AG04450 (cell line): ENCODE data around the gene ONECUT3. TPM values are rescaled to one million over a fixed set of nuclear protein-coding genes. Genes with fewer than 3 reads are reported as not detected.
"Not testable (repeated sequence)": the region's sequence is repeated elsewhere in the genome, so short reads cannot be mapped to it uniquely, and the experiment has no call there.

Source experiments
- CTCF ChIA-PET: fragments of 300-600, 350-600 bp; formaldehyde crosslinking; extraction: SDS; loops from one replicate; lab custom pipeline; 2022; ENCODE audit warnings: antibody characterized with exemption, inconsistent platforms; lab: Charles Lee
- POLR2A ChIA-PET: fragments of 350-600 bp; formaldehyde crosslinking; extraction: SDS; loops from one replicate; lab custom pipeline; 2021; ENCODE audit warnings: antibody characterized with exemption, inconsistent platforms; lab: Yijun Ruan, JAX
- DNase-seq: peaks from one replicate; pipeline ENCODE4 v3.0.0-alpha.2; 2011; ENCODE audit warnings: low read depth, low spot score
- H3K27ac ChIP-seq: one replicate; pipeline ENCODE4 v1.5.1; 2012; ENCODE audit warnings: low read depth, low read length, control low read depth
- H3K27me3 ChIP-seq: one replicate; pipeline ENCODE4 v1.6.0; 2012; ENCODE audit warnings: low read length; ENCODE audit not compliant: control insufficient read depth, insufficient read depth
- H3K4me3 ChIP-seq: 2 replicates; pipeline ENCODE4 v1.5.1; 2011; ENCODE audit warnings: mild to moderate bottlenecking, low read depth, low read length, control low read depth
- H3K9me3 ChIP-seq: 2 replicates; pipeline ENCODE4 v1.5.1; 2012; ENCODE audit warnings: low read length; ENCODE audit not compliant: control insufficient read depth, insufficient read depth
- polyA minus RNA-seq: library from RNA; depleted of rRNA, polyadenylated mRNA; stranded (reverse); fragments of >200 nt; gene quantifications from 2 replicates; pipeline ENCODE4 v1.2.3, GENCODE V29; 2011; rRNA and poly(A)+ RNA removed
- polyA plus RNA-seq: library from polyadenylated mRNA; depleted of rRNA; stranded (reverse); fragments of >200 nt; gene quantifications from 2 replicates; pipeline ENCODE4 v1.2.3, GENCODE V29; 2011; rRNA removed
- TF ChIP-seq, protein P1 (sequence below): IDR thresholded peaks from 2 replicates; pipeline ENCODE4 v1.5.1; 2011; ENCODE audit warnings: low read depth, low read length, control low read depth, inconsistent platforms

The ONECUT3 gene
- polyA plus RNA-seq, result not detected in 2 replicates
- polyA minus RNA-seq, result not detected in 2 replicates

DNA sequence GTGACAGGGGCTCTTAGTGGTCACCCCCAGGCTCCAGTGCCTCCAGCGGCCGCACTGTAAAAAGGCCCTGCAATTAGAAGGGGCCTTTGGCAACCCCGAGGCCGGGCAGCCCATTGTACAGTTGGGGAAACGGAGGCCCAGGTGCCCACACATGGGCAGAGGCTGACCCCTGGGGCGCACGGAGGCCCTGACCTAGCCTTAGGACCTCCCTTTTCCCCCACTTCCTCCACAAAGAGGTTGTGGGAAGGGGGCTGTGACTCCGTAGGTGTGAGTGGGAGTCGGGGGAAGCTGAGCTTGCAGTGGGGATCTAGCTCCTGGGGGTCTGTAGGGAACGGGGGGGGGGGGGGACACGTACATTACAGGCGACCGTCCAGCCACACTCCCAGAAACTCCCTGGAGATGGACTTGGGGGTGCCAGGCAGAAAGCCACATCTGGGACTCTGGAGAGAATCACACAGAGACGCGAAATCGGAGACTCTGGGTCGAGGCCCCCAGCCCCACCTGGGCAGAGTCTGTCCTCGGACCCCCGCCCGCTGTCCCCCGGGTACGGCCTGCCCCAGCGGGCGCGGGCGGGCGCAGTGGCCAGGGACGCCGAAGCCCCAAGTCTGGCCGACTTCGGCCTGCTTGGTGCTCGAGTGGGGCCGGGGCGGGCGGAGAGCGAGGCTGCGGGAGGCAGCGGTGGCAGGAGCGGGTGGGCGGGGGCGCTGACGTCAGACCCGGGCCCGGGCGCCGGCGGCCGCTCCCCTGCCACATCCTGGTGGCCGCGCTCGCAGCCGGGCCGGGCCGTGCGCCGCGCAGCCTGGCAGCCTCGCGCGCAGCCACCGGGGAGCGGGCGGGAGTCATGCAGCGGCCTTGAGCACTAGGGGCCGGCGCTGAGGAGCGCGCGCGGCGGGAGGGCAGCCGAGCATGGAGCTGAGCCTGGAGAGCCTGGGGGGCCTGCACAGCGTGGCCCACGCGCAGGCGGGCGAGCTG is at the start of gene ONECUT3:
ONECUT3 (plus strand) TSS at position 750 of the 972 bp plus-strand sequence; CDS start at position 907, 157 bp downstream.
- no peak for DNase-seq
- ChIA-PET POLR2A (no interaction called here), CTCF (no interaction called here)
- no peaks in the 10 kb centered on the region; the same call in 1 of the 2 replicates for H3K9me3 ChIP-seq
- H3K27me3 ChIP-seq, result peaks cover 78% of the 10 kb centered on the region
- H3K27ac ChIP-seq, result no peak within 1 kb of the TSS
- H3K4me3 ChIP-seq, result no peak within 1 kb of the TSS
- TF ChIP-seq, protein P1, sequence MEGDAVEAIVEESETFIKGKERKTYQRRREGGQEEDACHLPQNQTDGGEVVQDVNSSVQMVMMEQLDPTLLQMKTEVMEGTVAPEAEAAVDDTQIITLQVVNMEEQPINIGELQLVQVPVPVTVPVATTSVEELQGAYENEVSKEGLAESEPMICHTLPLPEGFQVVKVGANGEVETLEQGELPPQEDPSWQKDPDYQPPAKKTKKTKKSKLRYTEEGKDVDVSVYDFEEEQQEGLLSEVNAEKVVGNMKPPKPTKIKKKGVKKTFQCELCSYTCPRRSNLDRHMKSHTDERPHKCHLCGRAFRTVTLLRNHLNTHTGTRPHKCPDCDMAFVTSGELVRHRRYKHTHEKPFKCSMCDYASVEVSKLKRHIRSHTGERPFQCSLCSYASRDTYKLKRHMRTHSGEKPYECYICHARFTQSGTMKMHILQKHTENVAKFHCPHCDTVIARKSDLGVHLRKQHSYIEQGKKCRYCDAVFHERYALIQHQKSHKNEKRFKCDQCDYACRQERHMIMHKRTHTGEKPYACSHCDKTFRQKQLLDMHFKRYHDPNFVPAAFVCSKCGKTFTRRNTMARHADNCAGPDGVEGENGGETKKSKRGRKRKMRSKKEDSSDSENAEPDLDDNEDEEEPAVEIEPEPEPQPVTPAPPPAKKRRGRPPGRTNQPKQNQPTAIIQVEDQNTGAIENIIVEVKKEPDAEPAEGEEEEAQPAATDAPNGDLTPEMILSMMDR, result no peak

- H3K27ac ChIP-seq, result no peak overlapping the region
- DNase-seq, result no peak
- TF ChIP-seq, protein P1, result no peak
- H3K27me3 ChIP-seq, result peaks cover 18% of the 10 kb centered on the region
- no peaks in the 10 kb centered on the region; the same call in 1 of the 2 replicates for H3K9me3 ChIP-seq
- ChIA-PET POLR2A (no interaction called here), CTCF (no interaction called here)
- H3K4me3 ChIP-seq, result no peak overlapping the region
These were observed 49.0 kb upstream of the ONECUT3 start for GRCh38 chr19:1704339-1704738.

DNA sequence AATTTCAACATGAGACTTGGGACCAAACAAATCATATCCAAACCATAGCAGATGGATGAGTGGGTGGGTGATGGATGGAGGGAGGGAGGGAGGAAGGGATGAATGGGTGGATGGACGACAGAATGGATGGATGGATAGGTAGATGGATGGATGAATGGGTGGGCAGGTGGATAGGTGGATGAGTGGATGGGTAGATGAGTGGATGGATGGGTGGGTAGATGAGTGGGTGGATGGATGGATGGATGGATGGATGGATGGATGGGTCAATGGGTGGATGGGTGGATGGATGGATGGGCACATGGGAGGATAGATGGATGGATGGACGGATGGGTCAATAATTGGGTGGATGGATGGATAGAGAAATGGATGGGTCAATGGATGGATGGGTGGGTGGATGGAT is 47.9 kb upstream of the ONECUT3 start:
- no peak for DNase-seq
- Histone ChIP-seq H3K27me3 (peaks cover 13% of the 10 kb centered on the region), H3K4me3 (no peak overlapping the region), H3K9me3 (no peaks in the 10 kb centered on the region; the same call in 1 of the 2 replicates), H3K27ac (no peak overlapping the region)
- ChIA-PET POLR2A (no interaction called here), CTCF (no interaction called here)
- TF ChIP-seq, protein P1, result no peak

DNA sequence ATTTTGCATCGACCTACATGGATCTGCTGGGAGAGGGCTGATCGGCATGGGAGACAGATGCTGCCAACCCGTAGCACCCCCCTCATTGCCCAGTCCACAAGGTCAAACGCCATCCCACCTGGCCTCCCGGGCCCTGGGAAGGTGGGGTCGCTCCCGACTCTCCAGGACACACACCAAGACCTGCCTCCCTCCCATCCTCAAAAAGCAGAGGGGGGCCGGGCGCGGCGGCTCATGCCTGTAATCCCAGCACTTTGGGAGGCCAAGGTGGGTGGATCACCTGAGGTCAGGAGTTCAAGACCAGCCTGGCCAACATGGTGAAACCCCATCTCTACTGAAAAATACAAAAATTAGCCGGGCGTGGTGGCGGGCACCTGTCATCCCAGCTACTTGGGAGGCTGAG is 46.7 kb upstream of the ONECUT3 start:
- H3K9me3 ChIP-seq, H3K27me3 ChIP-seq, DNase-seq, H3K27ac ChIP-seq, CTCF ChIA-PET, POLR2A ChIA-PET, H3K4me3 ChIP-seq: not testable (repeated sequence)

GRCh38 chr19:1707240-1707639 is 46.1 kb upstream of the ONECUT3 start:
- no peak for DNase-seq
- TF ChIP-seq, protein P1, result no peak
- H3K4me3 ChIP-seq, result no peak overlapping the region
- no peaks in the 10 kb centered on the region; the same call in 1 of the 2 replicates for H3K9me3 ChIP-seq
- CTCF ChIA-PET, result interaction anchor here (0.6 kb wide), 1 partner anchor 66 kb away, joined by 3 read pairs; no protein-coding TSS in a partner anchor
- POLR2A ChIA-PET, result no interaction called here
- no peak overlapping the region for H3K27ac ChIP-seq
- peaks cover 2% of the 10 kb centered on the region for H3K27me3 ChIP-seq
